Measurements from ENCODE around the gene ABHD17A. TPM values are rescaled to one million over a fixed set of nuclear protein-coding genes. Genes with fewer than 3 reads are reported as not detected.

The ABHD17A gene
- total RNA-seq, 1 experiment from 2014 or later = 47.5 TPM

- H2BK5ac ChIP-seq (ENCODE audit: insufficient read length, low read length) = no peak overlapping the region
- no peak overlapping the region for H3K4me3 Mint-ChIP-seq
These were observed 46.1 kb upstream of the ABHD17A start for GRCh38 chr19:1931445-1931844.

More at GRCh38 chr19:1931445-1931844, 46.1 kb upstream of the ABHD17A start:
- Histone ChIP-seq H2BK120ac (ENCODE audit: low read depth, low read length, poor library complexity, severe bottlenecking) (no peak overlapping the region), H3K9ac (ENCODE audit: extremely low read depth, insufficient read length, low read length) (no peak overlapping the region), H2BK20ac (ENCODE audit: low read depth, low read length, poor library complexity, severe bottlenecking) (no peak overlapping the region), H3K56ac (ENCODE audit: insufficient read length, low read depth, low read length) (no peak overlapping the region), H2AK5ac (ENCODE audit: insufficient read length, low read length) (no peak overlapping the region), H3K18ac (ENCODE audit: insufficient read length, low read depth, low read length) (no peak overlapping the region), H4K8ac (replicated peaks; ENCODE audit: insufficient read length, low read depth, low read length) (no peak overlapping the region), H3K4me2 (ENCODE audit: insufficient read depth, insufficient read length, low read length) (no peak overlapping the region), H3K79me2 (ENCODE audit: insufficient read depth, low read length) (no peaks in the 10 kb centered on the region), H3K4ac (ENCODE audit: low read depth, low read length) (no peak overlapping the region), H3K79me1 (ENCODE audit: insufficient read depth, low read depth, low read length, poor library complexity, severe bottlenecking) (no peaks in the 10 kb centered on the region), H3K27ac (ENCODE audit: insufficient read length, low read depth, low read length) (no peak overlapping the region), H3K9me3 (ENCODE audit: control insufficient read depth, low read depth, low read length) (no peaks in the 10 kb centered on the region), H3K14ac (ENCODE audit: insufficient read depth, low read length) (no peak overlapping the region), H3K23me2 (ENCODE audit: insufficient read length, low read depth, low read length, poor library complexity, severe bottlenecking) (peaks cover 6% of the 10 kb centered on the region), H2AFZ (ENCODE audit: low read length) (no peak overlapping the region), H2BK12ac (ENCODE audit: insufficient read length, low read depth, low read length) (no peak overlapping the region), H2BK15ac (ENCODE audit: low read depth, low read length) (no peak overlapping the region), H4K91ac (ENCODE audit: insufficient read length, low read depth, low read length) (no peak overlapping the region), H4K20me1 (ENCODE audit: control insufficient read depth, insufficient read depth, insufficient read length) (no peaks in the 10 kb centered on the region), H3T11ph (ENCODE audit: low read length) (no peak overlapping the region), H4K5ac (ENCODE audit: insufficient read length, low read depth, low read length) (no peak overlapping the region), H3K4me1 (ENCODE audit: insufficient read depth, low read length) (no peaks in the 10 kb centered on the region), H3K27me3 (ENCODE audit: insufficient read depth, low read length) (no peaks in the 10 kb centered on the region), H3K23ac (ENCODE audit: insufficient read length, low read depth, low read length) (no peak overlapping the region)
- no peak for DNase-seq
- no peak for TF ChIP-seq CTCF (conservative IDR thresholded peaks at IDR 0.05)
- Mint-ChIP-seq H3K27ac (no peak overlapping the region), H3K4me1 (peaks cover 1 to 6% of the 10 kb centered on the region in 2 experiments; a peak in 1 of 4 replicates), H3K36me3 (ENCODE audit: insufficient read depth in 1 of 3, low read depth in 3 of 3) (peaks cover 6 to 10% (median 10%) of the 10 kb centered on the region in 3 experiments; a peak in 6 of 7 replicates), H3K27me3 (ENCODE audit: low read depth) (peaks cover 31% of the 10 kb centered on the region), H3K9me3 (peaks cover 14 to 17% of the 10 kb centered on the region in 2 experiments)
- WGBS (ENCODE audit: extremely low coverage, insufficient read length, low lambda C conversion rate) = no CpG with 5 or more reads among the region's 1 CpG
